Measurements from ENCODE around the gene TBX4. TPM values are rescaled to one million over a fixed set of nuclear protein-coding genes. Genes with fewer than 3 reads are reported as not detected.

The TBX4 gene
- polyA plus RNA-seq, 2 of the 4 experiments (the other 2 are of a cell fraction): 0.17 to 0.18 TPM

GRCh38 chr17:61459142-61459809 lies 7.1 kb downstream of the TBX4 start (continued):
- TF ChIP-seq ATOH8 (CRISPR knock-in tag; IDR thresholded peaks at IDR 0.05; ENCODE audit: low read depth): no peak
- TF ChIP-seq NFE2L2 (conservative IDR thresholded peaks at IDR 0.05; ENCODE audit: low read length): no peak

- TF ChIP-seq ELK1 (IDR thresholded peaks at IDR 0.05; ENCODE audit: low read depth, low read length) (no peak), MAFK (IDR thresholded peaks at IDR 0.05; ENCODE audit: partially characterized antibody) (no peak), RARB (CRISPR knock-in tag; IDR thresholded peaks at IDR 0.05) (no peak), HMGXB4 (CRISPR knock-in tag; IDR thresholded peaks at IDR 0.05; ENCODE audit: borderline replicate concordance) (no peak), CHD4 (IDR thresholded peaks at IDR 0.05; ENCODE audit: borderline replicate concordance) (no peak), RCOR1 (IDR thresholded peaks at IDR 0.05; ENCODE audit: low read depth, low read length) (no peak), JUNB (IDR thresholded peaks at IDR 0.05) (no peak), TP53 (CRISPR knock-in tag; IDR thresholded peaks at IDR 0.05) (no peak), GATA3 (IDR thresholded peaks at IDR 0.05; ENCODE audit: borderline replicate concordance) (no peak), HOXB13 (CRISPR knock-in tag; IDR thresholded peaks at IDR 0.05; ENCODE audit: low read depth) (no peak), HES2 (IDR thresholded peaks at IDR 0.05) (no peak), USF2 (IDR thresholded peaks at IDR 0.05) (no peak), NFE2L2 (conservative IDR thresholded peaks at IDR 0.05; ENCODE audit: low read length) (no peak), PHF8 (IDR thresholded peaks at IDR 0.05; ENCODE audit: borderline replicate concordance, low read depth) (no peak), CBX2 (IDR thresholded peaks at IDR 0.05; ENCODE audit: borderline replicate concordance, low read depth) (no peak), RAD21 (conservative IDR thresholded peaks at IDR 0.05 in 1 of 2, IDR thresholded peaks at IDR 0.05 in 1 of 2) (no peak), HDAC2 (IDR thresholded peaks at IDR 0.05) (no peak), JUN (IDR thresholded peaks at IDR 0.05) (no peak), REST (IDR thresholded peaks at IDR 0.05) (no peak)
- ATAC-seq (no peak), FAIRE-seq (no peak), DNase-seq (ENCODE audit: low read depth in 1 of 2, low spot score in 1 of 2) (no peak)
- POLR2A ChIA-PET: no interaction called here
- 75% methylated on average over 9 of the region's 9 CpGs for WGBS (ENCODE audit: missing lambda C conversion rate)
- no peak overlapping the region for H3K27ac ChIP-seq
- H3K4me1 ChIP-seq: no peaks in the 10 kb centered on the region
- no peak overlapping the region for H3K4me2 ChIP-seq
- no peak overlapping the region for H3K4me3 ChIP-seq
- CTCF ChIA-PET: interaction anchor here (0.9 to 1.5 kb wide), 2 partner anchors 12 to 107 kb away, joined by 3 to 4 read pairs; no protein-coding TSS in a partner anchor
- 0 out of 3 replicates have a peak, but pooled peaks cover 6% of the 10 kb centered on the region for H3K9me3 ChIP-seq
These were observed 7.9 kb downstream of the TBX4 start for GRCh38 chr17:61459939-61460718.

Measured in A549 (cell line).